Tibial nerve (tissue), 4 donors: ENCODE measurements around the gene GNAI3.

Experiments used
- EP300 ChIP-seq, 2 donors: sonication (generic); formaldehyde crosslinking; IDR thresholded peaks; one replicate each; pipeline ENCODE4 v1.6.1; 2017; ENCODE audit warnings: antibody characterized with exemption in 2 of 2, mild to moderate bottlenecking in 1 of 2
- TF ChIP-seq, protein P1 (sequence below), 5 experiments: fragments of 200-600 bp in 3 of 5; fragments of 450-650 bp in 2 of 5; sonication (generic) in 3 of 5; IDR thresholded peaks; one replicate each; pipeline ENCODE4 v1.5.1; 2016 to 2019; ENCODE audit warnings: antibody characterized with exemption in 5 of 5, mild to moderate bottlenecking in 3 of 5, moderate library complexity in 2 of 5

GRCh38 chr1:109537450-109538178 lies 10.8 kb upstream of the GNAI3 start:
- TF ChIP-seq EP300 (IDR thresholded peaks at IDR 0.05): no peak
- TF ChIP-seq, protein P1, sequence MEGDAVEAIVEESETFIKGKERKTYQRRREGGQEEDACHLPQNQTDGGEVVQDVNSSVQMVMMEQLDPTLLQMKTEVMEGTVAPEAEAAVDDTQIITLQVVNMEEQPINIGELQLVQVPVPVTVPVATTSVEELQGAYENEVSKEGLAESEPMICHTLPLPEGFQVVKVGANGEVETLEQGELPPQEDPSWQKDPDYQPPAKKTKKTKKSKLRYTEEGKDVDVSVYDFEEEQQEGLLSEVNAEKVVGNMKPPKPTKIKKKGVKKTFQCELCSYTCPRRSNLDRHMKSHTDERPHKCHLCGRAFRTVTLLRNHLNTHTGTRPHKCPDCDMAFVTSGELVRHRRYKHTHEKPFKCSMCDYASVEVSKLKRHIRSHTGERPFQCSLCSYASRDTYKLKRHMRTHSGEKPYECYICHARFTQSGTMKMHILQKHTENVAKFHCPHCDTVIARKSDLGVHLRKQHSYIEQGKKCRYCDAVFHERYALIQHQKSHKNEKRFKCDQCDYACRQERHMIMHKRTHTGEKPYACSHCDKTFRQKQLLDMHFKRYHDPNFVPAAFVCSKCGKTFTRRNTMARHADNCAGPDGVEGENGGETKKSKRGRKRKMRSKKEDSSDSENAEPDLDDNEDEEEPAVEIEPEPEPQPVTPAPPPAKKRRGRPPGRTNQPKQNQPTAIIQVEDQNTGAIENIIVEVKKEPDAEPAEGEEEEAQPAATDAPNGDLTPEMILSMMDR (IDR thresholded peaks at IDR 0.05): no peak
